Measurements from ENCODE around the gene SYTL3. TPM values are rescaled to one million over a fixed set of nuclear protein-coding genes. Genes with fewer than 3 reads are reported as not detected.

The SYTL3 gene
- polyA plus RNA-seq, 1 donor (not counting 4 experiments of a cell fraction or from before 2014, with no cell fraction given) = 1.4 TPM

DNA sequence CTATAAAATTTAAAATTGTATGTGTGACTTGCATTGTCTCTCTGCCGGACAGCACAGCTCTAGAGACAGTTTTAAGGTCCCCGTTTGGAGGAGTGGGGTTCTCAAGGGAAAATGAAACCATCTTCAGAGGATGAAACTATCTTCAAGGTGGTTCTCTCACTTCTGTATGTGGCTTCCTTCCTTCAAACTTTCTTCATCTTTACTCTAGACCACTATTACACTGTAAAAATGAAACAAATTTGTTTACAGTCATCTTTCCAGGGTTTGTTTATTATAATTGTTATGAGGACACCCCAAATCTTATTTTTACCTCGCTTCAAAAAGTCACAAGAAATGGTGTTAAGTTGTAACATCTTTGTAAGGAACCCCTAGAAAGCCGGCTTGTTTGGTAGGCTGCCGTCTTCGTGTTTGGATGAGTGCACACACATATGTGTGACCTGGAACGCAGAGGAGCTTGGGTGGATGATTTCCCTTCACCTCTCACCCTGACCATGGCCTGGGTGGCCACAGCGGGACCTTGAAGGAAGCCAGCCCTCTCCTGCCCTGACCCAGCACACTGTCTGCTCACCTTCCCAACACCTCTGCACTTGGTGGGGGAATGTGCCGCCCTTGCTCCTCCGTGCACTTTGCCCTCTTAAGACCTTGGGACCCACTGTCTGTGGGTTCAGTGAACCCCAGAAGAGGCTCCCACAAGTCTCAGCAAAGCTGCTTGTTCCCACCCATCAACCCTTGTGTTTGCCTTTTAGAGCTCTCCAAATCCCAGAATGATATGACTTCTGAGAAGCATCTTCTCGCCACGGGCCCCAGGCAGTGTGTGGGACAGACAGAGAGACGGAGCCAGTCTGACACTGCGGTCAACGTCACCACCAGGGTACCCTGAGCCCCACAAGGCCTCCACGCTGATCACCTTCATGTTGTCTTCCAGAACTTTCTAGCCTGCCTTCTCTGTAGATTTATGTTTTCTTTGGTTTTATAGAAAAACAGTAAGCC lies 67.8 kb downstream of the SYTL3 start:
- H4K20me1 ChIP-seq (ENCODE audit: control insufficient read depth, extremely low read depth, insufficient read depth, low read length) = no peaks in the 10 kb centered on the region
- FAIRE-seq (no peak), DNase-seq (ENCODE audit: low read depth, low spot score) (no peak)
- no peak overlapping the region for H3K4me2 ChIP-seq (ENCODE audit: control insufficient read depth, extremely low read depth, insufficient read depth, low read depth, low read length)
- no peak overlapping the region for H3K27ac ChIP-seq (ENCODE audit: control insufficient read depth, insufficient read depth, low read length)
- no peaks in the 10 kb centered on the region for H3K36me3 ChIP-seq (ENCODE audit: control insufficient read depth in 2 of 2, extremely low read depth in 1 of 2, insufficient read depth in 2 of 2, low read length in 2 of 2)
- dilution Hi-C loops (cut with MboI; ENCODE audit: extremely low pct_ligation_motif_present, low sequenced_read_pairs) = no loop called here
- no peaks in the 10 kb centered on the region for H3K9me1 ChIP-seq (ENCODE audit: control insufficient read depth, extremely low read depth, insufficient read depth, low read length)
- no peak overlapping the region for H2AFZ ChIP-seq (ENCODE audit: control insufficient read depth, low read length)
- TF ChIP-seq EZH2 (IDR thresholded peaks at IDR 0.05; ENCODE audit: low read length) = no peak
- TF ChIP-seq, protein P1, sequence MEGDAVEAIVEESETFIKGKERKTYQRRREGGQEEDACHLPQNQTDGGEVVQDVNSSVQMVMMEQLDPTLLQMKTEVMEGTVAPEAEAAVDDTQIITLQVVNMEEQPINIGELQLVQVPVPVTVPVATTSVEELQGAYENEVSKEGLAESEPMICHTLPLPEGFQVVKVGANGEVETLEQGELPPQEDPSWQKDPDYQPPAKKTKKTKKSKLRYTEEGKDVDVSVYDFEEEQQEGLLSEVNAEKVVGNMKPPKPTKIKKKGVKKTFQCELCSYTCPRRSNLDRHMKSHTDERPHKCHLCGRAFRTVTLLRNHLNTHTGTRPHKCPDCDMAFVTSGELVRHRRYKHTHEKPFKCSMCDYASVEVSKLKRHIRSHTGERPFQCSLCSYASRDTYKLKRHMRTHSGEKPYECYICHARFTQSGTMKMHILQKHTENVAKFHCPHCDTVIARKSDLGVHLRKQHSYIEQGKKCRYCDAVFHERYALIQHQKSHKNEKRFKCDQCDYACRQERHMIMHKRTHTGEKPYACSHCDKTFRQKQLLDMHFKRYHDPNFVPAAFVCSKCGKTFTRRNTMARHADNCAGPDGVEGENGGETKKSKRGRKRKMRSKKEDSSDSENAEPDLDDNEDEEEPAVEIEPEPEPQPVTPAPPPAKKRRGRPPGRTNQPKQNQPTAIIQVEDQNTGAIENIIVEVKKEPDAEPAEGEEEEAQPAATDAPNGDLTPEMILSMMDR (optimal IDR thresholded peaks at IDR 0.05 in 1 of 3, IDR thresholded peaks at IDR 0.05 in 1 of 3, conservative IDR thresholded peaks at IDR 0.05 in 1 of 3; ENCODE audit: extremely low read depth in 1 of 3, insufficient read depth in 2 of 3, low read length in 3 of 3) = no peak
- H3K4me1 ChIP-seq (ENCODE audit: control insufficient read depth, extremely low read depth, insufficient read depth, low read length) = peaks cover 12% of the 10 kb centered on the region
- no peaks in the 10 kb centered on the region for H3K79me2 ChIP-seq (ENCODE audit: control insufficient read depth, insufficient read depth, low read length)
- no peaks in the 10 kb centered on the region for H3K9me3 ChIP-seq (ENCODE audit: control insufficient read depth, low read depth, low read length)
- H3K9ac ChIP-seq (ENCODE audit: control insufficient read depth, extremely low read depth, insufficient read depth, low read length) = no peak overlapping the region
- no peaks in the 10 kb centered on the region for H3K27me3 ChIP-seq (ENCODE audit: control insufficient read depth, extremely low read depth, insufficient read depth, low read length)
- H3K4me3 ChIP-seq (ENCODE audit: control insufficient read depth in 2 of 3, extremely low read depth in 1 of 3, insufficient read depth in 2 of 3, low read depth in 1 of 3, low read length in 3 of 3) = no peak overlapping the region

- H3K27ac ChIP-seq (ENCODE audit: control insufficient read depth, insufficient read depth, low read length) = no peak overlapping the region
- H3K9me3 ChIP-seq (ENCODE audit: control insufficient read depth, low read depth, low read length) = no peaks in the 10 kb centered on the region
- dilution Hi-C loops (cut with MboI; ENCODE audit: extremely low pct_ligation_motif_present, low sequenced_read_pairs) = no loop called here
- DNase-seq (ENCODE audit: low read depth, low spot score) (no peak), FAIRE-seq (no peak)
- peaks cover 12% of the 10 kb centered on the region for H3K4me1 ChIP-seq (ENCODE audit: control insufficient read depth, extremely low read depth, insufficient read depth, low read length)
- TF ChIP-seq EZH2 (IDR thresholded peaks at IDR 0.05; ENCODE audit: low read length) = no peak
- TF ChIP-seq, protein P1 (optimal IDR thresholded peaks at IDR 0.05 in 1 of 3, IDR thresholded peaks at IDR 0.05 in 1 of 3, conservative IDR thresholded peaks at IDR 0.05 in 1 of 3; ENCODE audit: extremely low read depth in 1 of 3, insufficient read depth in 2 of 3, low read length in 3 of 3) = peak; percentile 53 to 71 (median 62)
- H3K9me1 ChIP-seq (ENCODE audit: control insufficient read depth, extremely low read depth, insufficient read depth, low read length) = no peaks in the 10 kb centered on the region
- H3K79me2 ChIP-seq (ENCODE audit: control insufficient read depth, insufficient read depth, low read length) = no peaks in the 10 kb centered on the region
- no peaks in the 10 kb centered on the region for H4K20me1 ChIP-seq (ENCODE audit: control insufficient read depth, extremely low read depth, insufficient read depth, low read length)
- no peaks in the 10 kb centered on the region for H3K36me3 ChIP-seq (ENCODE audit: control insufficient read depth in 2 of 2, extremely low read depth in 1 of 2, insufficient read depth in 2 of 2, low read length in 2 of 2)
- no peak overlapping the region for H3K9ac ChIP-seq (ENCODE audit: control insufficient read depth, extremely low read depth, insufficient read depth, low read length)
- H3K27me3 ChIP-seq (ENCODE audit: control insufficient read depth, extremely low read depth, insufficient read depth, low read length) = no peaks in the 10 kb centered on the region
- H3K4me3 ChIP-seq (ENCODE audit: control insufficient read depth in 2 of 3, extremely low read depth in 1 of 3, insufficient read depth in 2 of 3, low read depth in 1 of 3, low read length in 3 of 3) = no peak overlapping the region
- H3K4me2 ChIP-seq (ENCODE audit: control insufficient read depth, extremely low read depth, insufficient read depth, low read depth, low read length) = no peak overlapping the region
- H2AFZ ChIP-seq (ENCODE audit: control insufficient read depth, low read length) = no peak overlapping the region
These were observed 68.7 kb downstream of the SYTL3 start for GRCh38 chr6:158718461-158719046.

Measured in keratinocyte (primary cell).